GM12872 (cell line): ENCODE data around the gene COL4A2.

Experiments used
- CTCF ChIP-seq: IDR thresholded peaks from 3 replicates; pipeline ENCODE4 v1.5.1; 2011; ENCODE audit warnings: low read depth, mild to moderate bottlenecking, low read length, moderate library complexity; ENCODE audit not compliant: insufficient read depth

Gene COL4A2

GRCh38 chr13:110360598-110360997, 53.5 kb downstream of the COL4A2 start:
- TF ChIP-seq CTCF, result no peak

GRCh38 chr13:110361365-110361911, 54.4 kb downstream of the COL4A2 start:
- no peak for TF ChIP-seq CTCF

- TF ChIP-seq CTCF, result peak; percentile 52; the same call in 2 of the 3 replicates
These were observed 55.9 kb downstream of the COL4A2 start for GRCh38 chr13:110363010-110363409.

- TF ChIP-seq CTCF, result no peak
These were observed 57.0 kb downstream of the COL4A2 start for GRCh38 chr13:110364081-110364480.

- TF ChIP-seq CTCF, result no peak
These were observed 58.8 kb downstream of the COL4A2 start for GRCh38 chr13:110365876-110366275.

- no peak for TF ChIP-seq CTCF
These were observed 59.6 kb downstream of the COL4A2 start for GRCh38 chr13:110366733-110367132.

GRCh38 chr13:110367620-110368019, 60.5 kb downstream of the COL4A2 start:
- TF ChIP-seq CTCF, result no peak

GRCh38 chr13:110368408-110368807, 61.3 kb downstream of the COL4A2 start:
- TF ChIP-seq CTCF, result no peak
